Measurements from ENCODE around the gene OR52M1. TPM values are rescaled to one million over a fixed set of nuclear protein-coding genes. Genes with fewer than 3 reads are reported as not detected.

The OR52M1 gene
- total RNA-seq, 1 experiment from 2014 or later, result not detected

DNA sequence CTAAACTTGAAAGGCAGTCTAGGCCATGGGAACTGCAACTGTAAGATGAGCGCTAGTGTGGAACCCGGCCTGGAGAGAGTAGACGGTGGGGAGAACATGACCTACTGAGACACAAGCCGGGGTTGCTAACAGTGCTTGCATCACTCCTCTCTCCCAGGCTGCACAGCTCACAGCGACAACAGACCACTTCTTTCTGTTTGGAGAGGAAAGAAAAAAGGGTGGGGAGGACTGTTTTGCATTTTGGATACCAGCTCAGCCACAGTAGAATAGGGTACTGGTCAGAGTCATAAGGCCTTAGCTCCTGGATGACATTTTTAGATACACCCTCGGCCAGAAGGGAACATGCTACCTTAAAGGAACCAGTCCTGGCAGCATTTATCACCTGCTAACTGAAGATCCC, 22.2 kb upstream of the OR52M1 start:
- no TSS peak for BruUV-seq (replicated peaks)
- H3K4me2 ChIP-seq (ENCODE audit: low read length), result no peak overlapping the region
- H3K36me3 ChIP-seq (ENCODE audit: control insufficient read depth in 1 of 2, insufficient read depth in 2 of 2, low read length in 2 of 2), result no peaks in the 10 kb centered on the region
- no peaks in the 10 kb centered on the region for H3K4me1 ChIP-seq (ENCODE audit: control insufficient read depth in 1 of 2, insufficient read depth in 2 of 2, low read length in 2 of 2)
- RAD21 ChIA-PET (ENCODE audit: low non-redundant PET in 1 of 2, low total read pairs in 2 of 2, uncharacterized antibody in 2 of 2, unreplicated experiment in 2 of 2), result no interaction called here
- POLR2A ChIA-PET, result no interaction called here
- CTCF ChIA-PET, result no interaction called here
- H3K27me3 ChIP-seq (ENCODE audit: insufficient read depth, low read length), result peaks cover 63% of the 10 kb centered on the region
- no peaks in the 10 kb centered on the region for H3K9me3 ChIP-seq (ENCODE audit: control insufficient read depth in 1 of 2, insufficient read depth in 1 of 2, low read depth in 1 of 2, low read length in 2 of 2)
- no peak overlapping the region for H3K9ac ChIP-seq (ENCODE audit: low read length)
- DNase-seq (ENCODE audit: low read depth, low spot score) (no peak), ATAC-seq (no peak)
- H3K4me3 ChIP-seq (replicated peaks in 1 of 2; ENCODE audit: low read depth in 1 of 2, low read length in 2 of 2), result no peak overlapping the region
- H3K27ac ChIP-seq (ENCODE audit: low read depth, low read length), result no peak overlapping the region
- TF ChIP-seq CTCF (IDR thresholded peaks at IDR 0.05 in 2 of 3, conservative IDR thresholded peaks at IDR 0.05 in 1 of 3; ENCODE audit: borderline replicate concordance in 1 of 3, insufficient read depth in 1 of 3, low read depth in 2 of 3, low read length in 2 of 3) (no peak), ELF1 (IDR thresholded peaks at IDR 0.05; ENCODE audit: borderline replicate concordance, low read depth) (no peak), SIN3A (IDR thresholded peaks at IDR 0.05; ENCODE audit: low read depth) (no peak)
- H3K79me2 ChIP-seq (ENCODE audit: insufficient read depth, low read length), result no peaks in the 10 kb centered on the region
- no peaks in the 10 kb centered on the region for H3K9me2 ChIP-seq (ENCODE audit: insufficient read depth)
- no peak overlapping the region for H2AFZ ChIP-seq (ENCODE audit: low read depth, low read length, poor library complexity, severe bottlenecking)
- intact Hi-C loops (cut with micrococcal nuclease), result no loop called here
- H4K20me1 ChIP-seq (ENCODE audit: insufficient read depth), result no peaks in the 10 kb centered on the region

GRCh38 chr11:4523666-4524065, 21.3 kb upstream of the OR52M1 start:
- no peak overlapping the region for H2AFZ ChIP-seq (ENCODE audit: low read depth, low read length, poor library complexity, severe bottlenecking)
- no peaks in the 10 kb centered on the region for H3K79me2 ChIP-seq (ENCODE audit: insufficient read depth, low read length)
- DNase-seq (ENCODE audit: low read depth, low spot score), result no peak
- no peaks in the 10 kb centered on the region for H3K36me3 ChIP-seq (ENCODE audit: control insufficient read depth in 1 of 2, insufficient read depth in 2 of 2, low read length in 2 of 2)
- no peak overlapping the region for H3K4me2 ChIP-seq (ENCODE audit: low read length)
- no peak overlapping the region for H3K4me3 ChIP-seq (replicated peaks in 1 of 2; ENCODE audit: low read depth in 1 of 2, low read length in 2 of 2)
- H3K27me3 ChIP-seq (ENCODE audit: insufficient read depth, low read length), result peaks cover 63% of the 10 kb centered on the region
- no peaks in the 10 kb centered on the region for H3K9me2 ChIP-seq (ENCODE audit: insufficient read depth)
- TF ChIP-seq CTCF (IDR thresholded peaks at IDR 0.05 in 2 of 3, conservative IDR thresholded peaks at IDR 0.05 in 1 of 3; ENCODE audit: borderline replicate concordance in 1 of 3, insufficient read depth in 1 of 3, low read depth in 2 of 3, low read length in 2 of 3) (no peak), SP1 (IDR thresholded peaks at IDR 0.05; ENCODE audit: low read depth) (no peak), YY1 (IDR thresholded peaks at IDR 0.05; ENCODE audit: extremely low read depth, insufficient replicate concordance, low read depth, low read length) (no peak), REST (IDR thresholded peaks at IDR 0.05; ENCODE audit: low read depth) (no peak), TCF7L2 (IDR thresholded peaks at IDR 0.05; ENCODE audit: borderline replicate concordance, extremely low read depth, insufficient read depth, insufficient read length) (no peak), EGR1 (IDR thresholded peaks at IDR 0.05; ENCODE audit: low read depth) (no peak), ATF3 (IDR thresholded peaks at IDR 0.05) (no peak), EZH2 (IDR thresholded peaks at IDR 0.05) (no peak), ELF1 (IDR thresholded peaks at IDR 0.05; ENCODE audit: borderline replicate concordance, low read depth) (no peak), RAD21 (IDR thresholded peaks at IDR 0.05; ENCODE audit: low read depth) (no peak)
- no peaks in the 10 kb centered on the region for H3K4me1 ChIP-seq (ENCODE audit: control insufficient read depth in 1 of 2, insufficient read depth in 2 of 2, low read length in 2 of 2)
- no peak for ATAC-seq
- no peaks in the 10 kb centered on the region for H3K9me3 ChIP-seq (ENCODE audit: control insufficient read depth in 1 of 2, insufficient read depth in 1 of 2, low read depth in 1 of 2, low read length in 2 of 2)
- ChIA-PET CTCF (no interaction called here), POLR2A (no interaction called here), RAD21 (ENCODE audit: low non-redundant PET in 1 of 2, low total read pairs in 2 of 2, uncharacterized antibody in 2 of 2, unreplicated experiment in 2 of 2) (no interaction called here)
- H3K27ac ChIP-seq (ENCODE audit: low read depth, low read length), result no peak overlapping the region
- intact Hi-C loops (cut with micrococcal nuclease), result no loop called here
- H4K20me1 ChIP-seq (ENCODE audit: insufficient read depth), result no peaks in the 10 kb centered on the region
- no peak overlapping the region for H3K9ac ChIP-seq (ENCODE audit: low read length)
- BruUV-seq (replicated peaks), result no TSS peak
